Erythroblast (primary cell): ENCODE data around the gene PRSS23.

Experiments
- GATA1 ChIP-seq: IDR thresholded peaks from 2 replicates; pipeline ENCODE4 v1.6.1; 2011; ENCODE audit warnings: low read depth, mild to moderate bottlenecking, control low read depth, low read length, moderate library complexity
- POLR2A ChIP-seq: IDR thresholded peaks from 2 replicates; pipeline ENCODE4 v1.6.1; 2011; ENCODE audit warnings: mild to moderate bottlenecking, low read length

DNA sequence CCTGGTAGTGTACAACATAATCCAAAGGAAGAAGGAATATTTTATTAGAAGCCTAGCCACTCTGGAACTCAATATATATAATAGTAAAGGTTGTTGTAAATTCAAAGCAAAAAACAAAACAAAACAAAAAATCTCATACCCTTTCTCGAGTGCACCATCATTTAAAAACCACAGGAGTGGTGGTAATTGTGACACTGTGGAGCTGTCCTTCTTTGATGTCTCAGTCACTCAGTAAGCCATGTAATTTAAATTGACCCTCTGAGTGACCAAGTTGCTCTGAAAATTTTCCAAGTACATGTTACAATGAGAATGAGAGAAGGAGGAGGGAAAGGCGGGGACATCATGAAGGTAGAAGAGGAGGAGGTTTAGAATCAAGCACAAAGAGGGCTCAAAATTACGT lies 6.6 kb downstream of the PRSS23 start:
- TF ChIP-seq POLR2A, result no peak
- TF ChIP-seq GATA1, result no peak
